Superior temporal gyrus (tissue), 1 donor: ENCODE results near the gene BABAM1.

ENCODE experiments used
- DNase-seq: peaks from one replicate; pipeline ENCODE4 v3.0.0-alpha.2; 2016; ENCODE audit errors: extremely low spot score

BABAM1 gene

DNA sequence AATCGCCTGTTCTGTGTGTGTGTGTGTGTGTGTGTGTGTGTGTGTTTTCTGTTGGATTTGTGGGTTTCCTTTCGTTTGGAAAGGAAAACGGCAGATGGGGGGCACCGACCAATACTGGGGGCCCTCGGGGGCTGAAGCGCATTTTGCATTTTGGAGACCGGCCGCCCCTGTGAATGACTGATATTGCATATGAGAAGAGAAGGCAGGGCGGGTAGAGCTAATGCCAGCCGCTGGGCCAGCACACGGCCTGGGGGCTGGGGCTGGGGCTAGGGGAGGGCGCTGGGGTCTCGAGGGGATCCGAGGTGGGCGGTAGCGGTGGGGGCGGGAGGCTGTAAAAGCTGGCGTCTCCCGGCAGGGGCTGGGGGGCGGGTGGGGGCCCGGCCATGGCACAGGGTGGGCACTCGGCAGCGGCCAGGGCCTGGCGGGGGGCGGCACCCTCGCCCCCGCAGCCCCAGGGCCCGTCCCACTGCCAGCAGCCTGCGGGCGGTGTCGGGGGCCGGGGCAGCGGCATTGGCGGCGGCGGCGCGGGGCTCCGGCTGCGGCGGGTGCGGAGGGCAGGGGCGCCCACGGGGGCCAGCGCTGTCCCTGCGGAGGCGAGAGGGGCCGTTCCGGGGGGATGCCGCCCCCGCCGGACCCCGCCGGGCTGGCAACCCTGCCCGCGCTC lies 56.2 kb downstream of the BABAM1 start:
- DNase-seq = no peak

DNA sequence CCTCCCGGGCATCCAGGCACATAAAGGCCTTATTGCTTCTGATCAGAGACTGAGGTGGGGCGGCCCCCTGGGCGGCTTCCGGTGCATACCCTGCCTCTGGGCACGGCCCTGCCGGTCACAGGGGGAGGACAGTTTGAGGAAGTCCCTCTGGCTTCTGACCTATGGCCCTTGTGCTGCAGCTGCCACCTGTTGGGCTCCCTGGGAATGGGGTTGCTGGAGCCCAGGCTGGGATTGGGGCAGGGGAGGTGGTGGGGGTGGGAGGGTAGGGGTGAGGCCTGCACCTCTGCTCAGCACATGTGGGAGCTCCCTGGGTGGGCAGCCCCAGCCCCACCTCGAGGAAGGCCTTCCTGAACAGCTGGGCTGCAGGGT lies 56.7 kb downstream of the BABAM1 start:
- no peak for DNase-seq

- no peak for DNase-seq
Observed at GRCh38 chr19:17324357-17325114, 57.3 kb downstream of the BABAM1 start.

GRCh38 chr19:17325133-17325532 lies 57.9 kb downstream of the BABAM1 start:
- DNase-seq = no peak

DNA sequence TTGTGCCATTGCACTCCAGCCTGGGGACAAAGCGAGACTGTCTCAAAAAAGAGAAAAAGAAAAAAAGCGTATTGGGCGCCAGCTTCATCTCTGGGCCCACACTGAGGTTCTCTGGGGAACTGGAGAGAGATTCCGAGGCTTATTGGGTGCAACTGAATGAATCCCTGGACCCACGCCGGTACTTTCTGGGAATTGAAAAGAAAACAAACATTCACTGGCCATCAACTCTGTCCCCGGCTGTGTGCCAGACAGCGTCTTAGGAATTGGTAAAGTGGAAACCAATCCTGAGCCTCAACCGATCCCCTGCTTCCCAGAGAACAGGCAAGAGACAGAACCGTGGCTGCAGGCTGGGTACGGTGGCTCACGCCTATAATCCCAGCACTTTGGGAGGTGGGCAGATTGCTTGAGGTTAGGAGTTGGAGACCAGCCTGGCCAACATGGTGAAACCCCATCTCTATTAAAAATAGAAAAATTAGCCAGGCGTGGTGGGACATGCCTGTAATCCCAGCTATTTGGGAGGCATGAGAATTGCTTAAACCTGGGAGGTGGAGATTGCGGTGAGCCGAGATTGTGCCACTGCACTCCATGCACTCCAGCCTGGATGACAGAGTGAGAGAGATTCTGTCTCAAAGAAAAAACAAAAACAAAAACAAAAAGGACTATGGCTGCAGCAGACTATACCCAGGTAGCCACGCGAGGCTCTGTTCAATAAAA lies 58.8 kb downstream of the BABAM1 start:
- DNase-seq = peak; percentile 56

DNA sequence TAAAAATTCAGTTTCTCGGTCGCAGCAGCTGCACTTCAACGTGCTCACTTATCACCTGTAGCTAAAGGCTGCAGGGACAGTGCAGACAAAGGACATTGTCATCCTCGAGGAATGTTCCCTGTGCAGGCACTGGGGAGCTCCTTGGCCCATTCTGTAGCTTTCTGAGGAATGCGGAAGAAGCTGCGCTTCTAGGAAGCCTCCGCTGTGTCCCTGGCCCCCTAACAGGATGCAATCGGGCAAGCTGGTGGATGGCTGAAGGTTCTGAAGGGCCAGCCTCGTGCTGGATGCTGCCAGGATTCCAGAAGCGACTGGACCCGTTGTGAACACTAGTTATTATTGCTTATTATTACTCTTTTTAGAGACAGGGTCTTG lies 59.3 kb downstream of the BABAM1 start:
- no peak for DNase-seq

DNA sequence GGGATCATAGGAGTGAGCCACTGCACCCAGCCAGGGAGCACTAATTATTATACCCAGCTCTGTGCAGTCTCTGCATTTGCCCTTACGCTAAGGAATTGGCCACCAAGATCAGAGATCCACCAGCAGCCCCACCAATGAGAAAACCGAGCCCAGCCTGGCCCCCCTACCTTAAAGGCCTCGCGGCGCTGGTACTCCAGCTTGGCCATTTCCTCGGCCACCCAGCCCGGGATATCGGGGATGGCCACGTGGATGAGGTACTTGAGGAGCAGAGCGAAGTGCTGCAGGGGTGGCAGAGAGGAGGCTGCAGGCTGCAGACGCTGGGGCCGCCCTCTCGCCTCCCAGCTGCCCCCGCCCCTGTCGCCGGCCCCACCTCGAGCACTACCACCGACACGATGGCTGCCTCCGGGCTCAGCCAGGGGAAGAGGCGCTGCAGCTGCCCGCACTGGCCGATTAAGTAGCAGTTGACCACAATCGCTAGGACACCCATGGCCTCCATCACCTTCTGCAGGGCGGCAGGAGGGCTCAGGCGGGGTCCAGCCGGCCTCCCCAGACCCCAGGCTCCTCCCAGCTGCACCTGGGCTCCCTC lies 59.9 kb downstream of the BABAM1 start:
- no peak for DNase-seq

DNA sequence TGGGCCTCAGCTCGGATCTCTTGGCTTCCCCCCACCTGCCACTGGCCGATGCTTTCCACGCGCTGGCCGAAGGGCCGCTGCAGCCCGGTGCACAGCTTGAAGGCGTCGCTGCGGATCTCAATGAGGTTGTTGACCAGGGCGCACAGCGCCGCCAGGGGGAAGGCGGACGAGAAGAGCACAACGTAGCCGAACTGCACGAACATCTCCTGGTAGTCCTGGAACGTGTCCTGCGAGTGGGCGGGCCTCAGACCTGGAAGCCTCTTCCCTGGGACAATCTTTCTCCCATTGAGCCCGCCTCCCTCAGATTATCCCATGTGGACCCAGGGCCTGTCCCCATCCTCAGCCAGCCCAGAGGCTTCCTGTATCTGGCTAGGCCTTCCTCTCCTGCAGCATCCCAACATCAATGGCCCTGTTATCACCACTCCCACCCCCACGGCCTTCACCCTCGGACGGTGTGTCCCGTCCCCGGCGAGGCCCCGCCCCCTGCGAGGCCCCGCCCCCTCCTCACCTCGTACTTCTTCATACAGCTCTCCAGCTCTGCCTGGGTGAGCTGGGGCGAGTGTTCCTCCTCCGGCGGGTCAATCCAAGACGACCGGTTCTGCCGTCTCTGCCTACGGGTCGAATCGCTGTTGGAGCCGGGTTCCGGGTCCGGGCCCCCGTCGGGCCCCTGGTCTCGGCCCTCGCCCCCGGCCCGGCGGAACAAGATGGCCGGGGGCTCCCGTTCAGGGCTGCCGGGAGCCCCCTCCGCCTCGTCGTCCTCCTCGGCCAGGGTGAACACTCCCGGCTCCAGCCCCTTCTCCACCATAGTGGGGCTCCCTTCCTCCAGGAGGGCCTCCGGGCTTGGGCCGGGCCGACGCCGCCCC lies 60.6 kb downstream of the BABAM1 start:
- no peak for DNase-seq
